Testis (tissue), 3 donors: ENCODE results near the gene ANGEL2. TPM values are rescaled to one million over a fixed set of nuclear protein-coding genes. Genes with fewer than 3 reads are reported as not detected.
A peak's percentile ranks its signal among the peaks of the same experiment; 100 is the strongest.

ENCODE experiments used
- DNase-seq: peaks from one replicate; pipeline ENCODE4 v3.0.0-alpha.2; 2019
- H3K27ac ChIP-seq, 2 donors: fragments of 200-600 bp; sonication (generic); one replicate each; pipeline ENCODE4 v1.5.1; 2019
- H3K27me3 ChIP-seq: fragments of 200-600 bp; sonication (generic); one replicate; pipeline ENCODE4 v1.5.1; 2019
- H3K36me3 ChIP-seq: fragments of 200-600 bp; sonication (generic); one replicate; pipeline ENCODE4 v1.5.1; 2017; ENCODE audit warnings: low read depth; ENCODE audit errors: missing control alignments
- H3K4me1 ChIP-seq: fragments of 200-600 bp; sonication (generic); one replicate; pipeline ENCODE4 v1.5.1; 2019
- H3K4me3 ChIP-seq, 2 donors: fragments of 200-600 bp; sonication (generic); one replicate each; pipeline ENCODE4 v1.5.1; 2017 to 2019
- H3K9me3 ChIP-seq: fragments of 200-600 bp; sonication (generic); one replicate; pipeline ENCODE4 v1.5.1; 2017
- POLR2A ChIP-seq: fragments of 450-650 bp; IDR thresholded peaks from one replicate; pipeline ENCODE4 v1.6.1; 2017; ENCODE audit warnings: antibody characterized with exemption, mild to moderate bottlenecking, moderate library complexity
- WGBS, 2 donors: methylation state at CpG; one replicate each; pipeline ENCODE4 v1.1.5; 2018; 5-methylcytosine and 5-hydroxymethylcytosine counted together
- intact Hi-C: fragments of 100-400 bp; cut with DNase I; formaldehyde crosslinking; loops from one replicate; pipeline ENCODE4 v1.15.1; 2023; ENCODE audit warnings: low total_unique reads
- polyA plus RNA-seq: library from polyadenylated mRNA; stranded (reverse); fragments of 350-450 nt; fragmentation: Illumina TruSeq; extraction: RNeasy Lipid Tissue Mini Kit (QIAGEN cat#74804); gene quantifications from one replicate; pipeline ENCODE4 v1.2.3, GENCODE V29; 2014; ENCODE audit warnings: low read depth, low replicate concordance; ENCODE audit not compliant: insufficient read depth
- total RNA-seq, 2 donors: library from RNA; depleted of rRNA; stranded (reverse); fragments of >200 nt; gene quantifications; one replicate each; pipeline ENCODE4 v1.2.3, GENCODE V29; 2016
- TF ChIP-seq, protein P1 (sequence below), 3 experiments: fragments of 450-650 bp in 2 of 3; fragments of 200-600 bp in 1 of 3; sonication (generic) in 1 of 3; IDR thresholded peaks; one replicate each; pipeline ENCODE4 v1.5.1; 2016 to 2019; ENCODE audit warnings: antibody characterized with exemption in 3 of 3, mild to moderate bottlenecking in 2 of 3, moderate library complexity in 1 of 3

ANGEL2 gene
- total and polyA plus RNA-seq, 3 donors from 2014 or later = 20.3 to 63.1 (median 49.1) TPM

DNA sequence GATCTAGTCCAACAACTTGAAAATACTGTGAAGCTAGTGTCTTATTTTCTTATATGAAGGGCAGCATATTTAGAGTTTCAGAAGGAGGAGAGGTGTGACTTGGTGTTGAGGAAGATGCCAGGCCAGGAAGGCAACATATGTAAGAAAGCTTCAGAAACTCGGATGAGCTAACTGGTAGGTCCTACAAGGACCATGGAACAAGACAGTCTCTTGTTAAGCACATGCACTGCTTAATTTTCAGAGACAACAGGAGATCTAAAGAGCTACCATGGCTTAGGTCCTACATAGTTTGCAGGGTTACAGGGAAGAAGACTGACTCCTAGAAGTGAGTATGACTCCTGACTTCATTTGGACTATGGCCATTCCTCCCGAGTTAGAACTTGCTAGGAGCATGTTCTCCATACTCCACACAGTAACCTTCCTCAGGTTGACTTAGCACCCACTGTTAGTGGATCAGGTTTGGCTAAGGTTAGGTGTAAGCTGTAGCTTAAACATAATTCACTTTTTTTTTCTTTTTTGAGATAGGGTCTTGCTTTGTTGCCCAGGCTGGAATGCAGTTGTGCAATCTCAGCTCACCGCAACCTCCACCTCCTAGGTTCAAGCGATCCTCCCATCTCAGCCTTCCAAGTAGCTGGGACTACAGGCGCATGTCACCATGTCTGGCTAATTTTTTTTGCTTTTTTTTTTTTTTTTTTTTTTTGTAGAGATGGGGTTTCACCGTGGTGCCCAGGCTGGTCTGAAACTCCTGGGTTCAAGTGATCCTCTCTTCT lies 31.0 kb downstream of the ANGEL2 start:
- intact Hi-C loops = no loop called here
- WGBS, 2 donors = 92 to 94% methylated on average over 6 of the region's 6 CpGs
- H3K27ac ChIP-seq = no peak overlapping the region
- no peaks in the 10 kb centered on the region for H3K9me3 ChIP-seq
- DNase-seq = no peak
- TF ChIP-seq, protein P1, sequence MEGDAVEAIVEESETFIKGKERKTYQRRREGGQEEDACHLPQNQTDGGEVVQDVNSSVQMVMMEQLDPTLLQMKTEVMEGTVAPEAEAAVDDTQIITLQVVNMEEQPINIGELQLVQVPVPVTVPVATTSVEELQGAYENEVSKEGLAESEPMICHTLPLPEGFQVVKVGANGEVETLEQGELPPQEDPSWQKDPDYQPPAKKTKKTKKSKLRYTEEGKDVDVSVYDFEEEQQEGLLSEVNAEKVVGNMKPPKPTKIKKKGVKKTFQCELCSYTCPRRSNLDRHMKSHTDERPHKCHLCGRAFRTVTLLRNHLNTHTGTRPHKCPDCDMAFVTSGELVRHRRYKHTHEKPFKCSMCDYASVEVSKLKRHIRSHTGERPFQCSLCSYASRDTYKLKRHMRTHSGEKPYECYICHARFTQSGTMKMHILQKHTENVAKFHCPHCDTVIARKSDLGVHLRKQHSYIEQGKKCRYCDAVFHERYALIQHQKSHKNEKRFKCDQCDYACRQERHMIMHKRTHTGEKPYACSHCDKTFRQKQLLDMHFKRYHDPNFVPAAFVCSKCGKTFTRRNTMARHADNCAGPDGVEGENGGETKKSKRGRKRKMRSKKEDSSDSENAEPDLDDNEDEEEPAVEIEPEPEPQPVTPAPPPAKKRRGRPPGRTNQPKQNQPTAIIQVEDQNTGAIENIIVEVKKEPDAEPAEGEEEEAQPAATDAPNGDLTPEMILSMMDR (IDR thresholded peaks at IDR 0.05) = no peak
- no peak for TF ChIP-seq POLR2A
- no peaks in the 10 kb centered on the region for H3K36me3 ChIP-seq
- H3K4me3 ChIP-seq = no peak overlapping the region
- H3K4me1 ChIP-seq = no peaks in the 10 kb centered on the region
- H3K27me3 ChIP-seq = no peaks in the 10 kb centered on the region

DNA sequence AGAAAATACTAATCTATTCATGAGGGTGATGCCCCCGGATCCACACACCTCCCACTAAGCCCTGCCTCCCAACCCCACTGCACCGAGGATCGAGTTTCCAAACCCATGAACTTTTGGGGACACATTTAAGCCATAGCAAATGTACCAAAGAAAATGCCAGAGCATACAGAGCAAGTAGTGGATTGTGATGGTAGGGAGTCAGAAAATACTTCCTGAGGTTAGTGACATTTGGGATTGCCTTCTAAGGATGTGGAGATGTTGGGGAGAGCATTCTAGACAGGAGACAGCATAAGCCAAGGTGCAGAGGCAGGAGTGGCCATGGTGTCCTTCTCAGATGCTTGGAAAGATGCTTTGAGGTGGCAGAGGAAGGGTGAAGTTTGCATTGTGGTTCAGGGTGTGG lies 32.2 kb downstream of the ANGEL2 start:
- intact Hi-C loops = no loop called here

DNA sequence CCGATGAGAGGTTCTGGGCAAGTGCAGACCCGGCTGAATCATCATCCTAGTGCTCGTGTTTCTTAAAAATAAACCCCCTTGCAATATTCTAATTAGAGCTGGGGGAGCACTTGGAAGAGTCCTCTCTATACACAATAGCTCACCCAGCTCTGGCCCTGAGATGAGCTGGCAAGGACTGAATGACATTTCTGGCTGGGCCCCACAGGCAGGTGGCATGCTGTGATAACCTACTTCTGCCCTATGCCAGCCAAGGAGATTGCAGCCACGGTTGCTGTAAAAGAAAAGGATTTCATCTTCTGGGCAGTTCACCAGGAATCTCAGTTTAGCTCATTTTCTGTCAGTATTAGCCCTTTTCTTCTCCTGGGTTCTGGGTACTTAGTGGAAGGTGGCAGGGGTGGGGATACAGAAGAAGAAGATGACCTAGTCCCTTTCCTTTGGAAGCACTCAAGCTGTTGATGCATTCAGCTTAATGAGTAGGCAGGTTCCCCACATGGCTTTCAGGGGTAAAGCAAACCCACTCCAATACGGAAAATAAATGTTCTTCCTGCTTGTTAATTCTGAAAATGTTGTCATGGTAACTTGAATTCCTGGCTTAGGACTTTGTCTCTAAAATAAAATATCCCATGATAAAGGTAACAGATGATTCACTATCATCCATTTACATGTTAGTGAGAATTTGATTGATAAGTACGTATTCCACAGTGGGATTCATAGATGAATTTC lies 33.1 kb downstream of the ANGEL2 start:
- intact Hi-C loops = no loop called here
- H3K27me3 ChIP-seq = no peaks in the 10 kb centered on the region
- H3K4me3 ChIP-seq = no peak overlapping the region
- no peaks in the 10 kb centered on the region for H3K36me3 ChIP-seq
- H3K27ac ChIP-seq = no peak overlapping the region
- TF ChIP-seq, protein P1 (IDR thresholded peaks at IDR 0.05) = no peak
- TF ChIP-seq POLR2A = no peak
- H3K9me3 ChIP-seq = no peaks in the 10 kb centered on the region
- DNase-seq = peak; percentile 20
- no peaks in the 10 kb centered on the region for H3K4me1 ChIP-seq
- WGBS, 2 donors = 80 to 86% methylated on average over 6 of the region's 6 CpGs

More for the DNA sequence above, 32.2 kb downstream of the ANGEL2 start:
- Histone ChIP-seq H3K27ac (no peak overlapping the region), H3K27me3 (no peaks in the 10 kb centered on the region), H3K4me3 (no peak overlapping the region), H3K36me3 (no peaks in the 10 kb centered on the region), H3K4me1 (no peaks in the 10 kb centered on the region), H3K9me3 (no peaks in the 10 kb centered on the region)
- 93 to 94% methylated on average over 3 of the region's 3 CpGs for WGBS, 2 donors
- no peak for DNase-seq
- TF ChIP-seq, protein P1 (IDR thresholded peaks at IDR 0.05) = no peak
- TF ChIP-seq POLR2A = no peak

DNA sequence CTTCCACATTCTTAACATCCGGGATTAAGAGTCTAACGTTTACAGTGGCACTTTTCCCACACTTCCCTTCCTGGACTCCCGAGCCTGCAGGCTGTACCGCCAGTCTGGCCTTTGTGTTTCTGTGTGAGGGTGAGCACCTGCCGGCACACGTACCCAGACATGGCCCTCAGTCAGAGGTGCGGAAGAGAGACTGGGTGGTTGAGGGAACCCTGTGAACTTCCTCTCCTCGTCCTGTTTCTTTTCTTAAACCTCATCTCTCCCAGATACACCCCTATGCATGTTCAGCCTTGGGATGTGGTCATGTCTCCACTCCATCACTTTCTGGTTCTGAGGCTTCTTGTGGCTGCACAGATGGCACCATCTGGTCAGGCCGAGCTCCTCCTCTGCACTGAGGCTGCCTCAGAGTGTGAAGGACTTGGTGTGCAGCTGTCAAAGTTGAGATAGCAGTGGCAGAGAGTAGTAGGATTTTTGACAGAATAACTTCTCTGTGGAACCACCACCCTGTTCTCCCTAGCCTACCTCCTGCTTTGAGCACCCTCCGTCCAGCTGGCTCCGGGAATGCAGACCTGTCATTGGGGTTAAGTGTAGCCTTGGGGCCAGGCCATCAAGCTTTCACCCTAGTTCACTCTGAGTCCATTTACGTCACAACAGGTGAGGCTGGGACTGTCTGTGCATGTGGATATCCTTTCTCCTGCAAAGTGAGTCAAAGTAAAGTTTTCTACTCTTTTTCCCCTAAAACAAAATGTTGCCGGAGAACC lies 33.9 kb downstream of the ANGEL2 start:
- no peaks in the 10 kb centered on the region for H3K36me3 ChIP-seq
- no peak overlapping the region for H3K27ac ChIP-seq
- no peak for TF ChIP-seq POLR2A
- TF ChIP-seq, protein P1 (IDR thresholded peaks at IDR 0.05) = no peak
- H3K4me3 ChIP-seq = no peak overlapping the region
- intact Hi-C loops = no loop called here
- no peak for DNase-seq
- H3K27me3 ChIP-seq = no peaks in the 10 kb centered on the region
- 77 to 92% methylated on average over 13 of the region's 13 CpGs for WGBS, 2 donors
- H3K4me1 ChIP-seq = no peaks in the 10 kb centered on the region
- H3K9me3 ChIP-seq = no peaks in the 10 kb centered on the region
